Peyer's patch (tissue), 4 donors: Measurements from ENCODE around the gene ULK1. TPM values are rescaled to one million over a fixed set of nuclear protein-coding genes. Genes with fewer than 3 reads are reported as not detected.
A peak's percentile ranks its signal among the peaks of the same experiment; 100 is the strongest.

Experiments used
- DNase-seq, 3 donors: peaks; one replicate each; pipeline ENCODE4 v3.0.0-alpha.2; 2017 to 2019
- H3K27ac ChIP-seq, 4 donors: fragments of 200-600 bp; sonication (generic); one replicate each; pipeline ENCODE4 v1.5.1; 2016 to 2019
- H3K27me3 ChIP-seq, 2 donors: fragments of 200-600 bp; sonication (generic); one replicate each; pipeline ENCODE4 v1.5.1; 2019
- H3K36me3 ChIP-seq, 3 donors: fragments of 200-600 bp; sonication (generic); one replicate each; pipeline ENCODE4 v1.5.1; 2016 to 2019
- H3K4me1 ChIP-seq, 4 donors: fragments of 200-600 bp; sonication (generic); one replicate each; pipeline ENCODE4 v1.5.1; 2016 to 2019
- H3K4me3 ChIP-seq, 4 donors: fragments of 200-600 bp; sonication (generic); 1 replicate in 3 of 4; 2 replicates in 1 of 4; pipeline ENCODE4 v1.5.1; 2016 to 2019; ENCODE audit warnings: mild to moderate bottlenecking in 1 of 4
- H3K9me3 ChIP-seq, 4 donors: fragments of 200-600 bp; sonication (generic); one replicate each; pipeline ENCODE4 v1.5.1; 2016 to 2019; ENCODE audit warnings: mild to moderate bottlenecking in 1 of 4
- POLR2A ChIP-seq, 2 donors: fragments of 450-650 bp; IDR thresholded peaks; one replicate each; pipeline ENCODE4 v1.5.1; 2017; ENCODE audit warnings: antibody characterized with exemption in 2 of 2, mild to moderate bottlenecking in 2 of 2, moderate library complexity in 2 of 2
- total RNA-seq, 4 donors: library from RNA; depleted of rRNA; stranded (reverse); fragments of >200 nt; gene quantifications; one replicate each; pipeline ENCODE4 v1.1.0, GENCODE V29; 2016
- TF ChIP-seq, protein P1 (sequence below), 6 experiments: fragments of 450-650 bp in 4 of 6; fragments of 200-600 bp in 2 of 6; sonication (generic) in 1 of 6; IDR thresholded peaks; one replicate each; pipeline ENCODE4 v1.5.1; 2017 to 2019; ENCODE audit warnings: antibody characterized with exemption in 6 of 6, mild to moderate bottlenecking in 3 of 6, moderate library complexity in 1 of 6

ULK1 gene
- total RNA-seq, 4 donors from 2014 or later, result 25.2 to 54.1 (median 38.8) TPM

GRCh38 chr12:131919051-131919347 lies 24.6 kb downstream of the ULK1 start:
- Histone ChIP-seq H3K4me1 (no peaks in the 10 kb centered on the region), H3K27me3 (no peaks in the 10 kb centered on the region), H3K4me3 (no peak overlapping the region), H3K27ac (no peak overlapping the region), H3K36me3 (peaks cover 0 to 69% (median 0%) of the 10 kb centered on the region in 3 donors), H3K9me3 (no peaks in the 10 kb centered on the region)
- DNase-seq, result no peak
- TF ChIP-seq, protein P1, sequence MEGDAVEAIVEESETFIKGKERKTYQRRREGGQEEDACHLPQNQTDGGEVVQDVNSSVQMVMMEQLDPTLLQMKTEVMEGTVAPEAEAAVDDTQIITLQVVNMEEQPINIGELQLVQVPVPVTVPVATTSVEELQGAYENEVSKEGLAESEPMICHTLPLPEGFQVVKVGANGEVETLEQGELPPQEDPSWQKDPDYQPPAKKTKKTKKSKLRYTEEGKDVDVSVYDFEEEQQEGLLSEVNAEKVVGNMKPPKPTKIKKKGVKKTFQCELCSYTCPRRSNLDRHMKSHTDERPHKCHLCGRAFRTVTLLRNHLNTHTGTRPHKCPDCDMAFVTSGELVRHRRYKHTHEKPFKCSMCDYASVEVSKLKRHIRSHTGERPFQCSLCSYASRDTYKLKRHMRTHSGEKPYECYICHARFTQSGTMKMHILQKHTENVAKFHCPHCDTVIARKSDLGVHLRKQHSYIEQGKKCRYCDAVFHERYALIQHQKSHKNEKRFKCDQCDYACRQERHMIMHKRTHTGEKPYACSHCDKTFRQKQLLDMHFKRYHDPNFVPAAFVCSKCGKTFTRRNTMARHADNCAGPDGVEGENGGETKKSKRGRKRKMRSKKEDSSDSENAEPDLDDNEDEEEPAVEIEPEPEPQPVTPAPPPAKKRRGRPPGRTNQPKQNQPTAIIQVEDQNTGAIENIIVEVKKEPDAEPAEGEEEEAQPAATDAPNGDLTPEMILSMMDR (IDR thresholded peaks at IDR 0.05), result no peak
- TF ChIP-seq POLR2A (IDR thresholded peaks at IDR 0.05), result no peak

GRCh38 chr12:131919366-131920156 lies 25.1 kb downstream of the ULK1 start:
- Histone ChIP-seq H3K9me3 (no peaks in the 10 kb centered on the region), H3K4me3 (no peak overlapping the region), H3K36me3 (peaks cover 0 to 64% (median 0%) of the 10 kb centered on the region in 3 donors), H3K4me1 (no peaks in the 10 kb centered on the region), H3K27ac (no peak overlapping the region), H3K27me3 (no peaks in the 10 kb centered on the region)
- TF ChIP-seq POLR2A (IDR thresholded peaks at IDR 0.05), result no peak
- TF ChIP-seq, protein P1 (IDR thresholded peaks at IDR 0.05), result no peak
- DNase-seq, result no peak

GRCh38 chr12:131920157-131920508 lies 25.7 kb downstream of the ULK1 start:
- Histone ChIP-seq H3K4me3 (no peak overlapping the region), H3K9me3 (no peaks in the 10 kb centered on the region), H3K36me3 (peaks cover 0 to 58% (median 0%) of the 10 kb centered on the region in 3 donors), H3K4me1 (no peaks in the 10 kb centered on the region), H3K27ac (no peak overlapping the region), H3K27me3 (no peaks in the 10 kb centered on the region)
- TF ChIP-seq, protein P1 (IDR thresholded peaks at IDR 0.05), result no peak
- TF ChIP-seq POLR2A (IDR thresholded peaks at IDR 0.05), result no peak
- DNase-seq, result no peak

DNA sequence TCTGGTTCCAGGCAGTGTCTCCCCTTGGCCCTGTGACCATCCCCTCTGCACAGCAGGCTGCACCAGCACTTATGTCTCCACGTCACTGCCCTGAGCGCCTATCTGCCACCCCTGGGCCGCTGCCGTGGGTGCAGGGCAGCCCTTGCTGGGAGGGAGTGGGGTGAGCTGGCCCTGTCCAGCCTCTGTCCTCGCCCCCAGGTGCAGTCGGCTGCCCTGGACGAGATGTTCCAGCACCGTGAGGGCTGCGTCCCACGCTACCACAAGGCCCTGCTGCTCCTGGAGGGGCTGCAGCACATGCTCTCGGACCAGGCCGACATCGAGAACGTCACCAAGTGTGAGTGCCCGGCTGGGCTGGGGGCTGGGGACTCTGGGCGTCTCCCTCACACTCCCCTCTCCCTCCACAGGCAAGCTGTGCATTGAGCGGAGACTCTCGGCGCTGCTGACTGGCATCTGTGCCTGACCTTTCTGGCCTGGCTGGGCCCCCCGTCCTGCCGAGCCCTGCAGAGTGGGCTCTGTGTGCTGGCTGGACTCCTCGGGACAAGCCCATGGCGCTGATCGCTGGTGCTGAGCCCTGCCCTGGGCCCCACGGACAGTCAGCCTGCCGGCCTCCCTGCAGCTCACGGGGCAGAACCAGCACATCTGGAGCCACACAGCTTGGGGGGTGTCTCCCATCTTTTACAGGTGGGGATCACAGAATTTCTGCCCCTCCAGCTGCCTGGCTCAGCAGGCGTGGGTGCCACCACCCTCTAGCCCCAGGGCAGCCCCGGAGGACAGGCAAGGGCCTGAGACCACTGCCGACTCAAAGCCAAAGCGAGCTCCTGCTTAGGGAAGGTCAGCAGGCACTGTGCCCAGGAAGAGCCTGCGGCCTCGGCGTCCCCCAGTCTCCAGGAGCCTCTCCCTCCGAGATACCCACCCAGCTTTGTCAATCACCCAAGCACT lies 26.7 kb downstream of the ULK1 start:
- Histone ChIP-seq H3K27ac (no peak overlapping the region), H3K36me3 (peaks cover 0 to 48% (median 0%) of the 10 kb centered on the region in 3 donors), H3K9me3 (no peaks in the 10 kb centered on the region), H3K4me3 (no peak overlapping the region), H3K4me1 (no peaks in the 10 kb centered on the region), H3K27me3 (no peaks in the 10 kb centered on the region)
- TF ChIP-seq, protein P1 (IDR thresholded peaks at IDR 0.05), result no peak
- no peak for TF ChIP-seq POLR2A (IDR thresholded peaks at IDR 0.05)
- DNase-seq, result no peak

DNA sequence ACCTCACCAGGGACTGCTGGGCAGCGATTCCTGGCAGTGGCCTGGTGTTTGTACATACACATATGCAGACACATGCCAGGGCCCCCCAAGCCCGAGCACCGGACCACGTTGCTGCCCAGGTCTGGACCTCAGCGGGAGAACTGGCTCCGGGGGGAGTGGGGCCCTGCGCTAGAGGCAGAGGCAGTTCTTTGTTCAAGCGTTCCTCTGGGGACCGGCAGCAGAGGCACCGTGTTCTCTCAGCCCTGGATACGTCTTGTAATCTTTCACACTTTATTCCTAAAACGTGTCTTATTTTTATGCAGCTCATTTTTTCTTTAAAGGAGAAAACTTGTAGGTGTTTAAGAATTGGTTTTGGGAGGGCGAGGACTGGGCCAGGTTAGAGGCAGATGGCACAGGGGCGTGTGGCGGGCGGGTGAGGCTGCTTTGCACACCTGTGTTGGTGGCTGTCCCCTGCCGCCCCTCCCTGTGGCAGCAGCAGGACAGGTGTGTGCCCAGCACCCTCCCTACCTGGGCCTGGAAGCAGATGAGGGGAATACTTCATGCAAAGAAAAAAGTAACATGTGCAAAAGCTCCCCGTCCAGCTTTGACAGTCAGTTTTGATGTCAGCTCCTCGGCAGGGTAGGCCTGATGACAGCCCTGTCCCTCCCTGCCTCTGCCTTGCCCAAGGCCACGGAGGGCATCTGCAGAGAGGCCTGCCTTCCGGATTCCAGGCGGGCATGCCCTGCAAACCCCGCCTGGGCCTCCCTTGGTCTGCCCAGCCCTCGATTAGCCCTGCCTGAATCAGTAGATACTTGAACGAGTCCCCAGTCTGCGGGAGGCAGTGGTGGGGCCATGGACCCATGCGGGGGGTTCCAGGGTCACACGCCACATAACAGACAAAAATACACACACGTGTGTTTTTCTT lies 27.7 kb downstream of the ULK1 start:
- Histone ChIP-seq H3K9me3 (no peaks in the 10 kb centered on the region), H3K27me3 (no peaks in the 10 kb centered on the region), H3K27ac (peak overlapping the region in 1 of 4 donors; percentile 71), H3K4me3 (no peak overlapping the region), H3K4me1 (no peaks in the 10 kb centered on the region), H3K36me3 (peaks cover 0 to 40% (median 0%) of the 10 kb centered on the region in 3 donors)
- TF ChIP-seq, protein P1 (IDR thresholded peaks at IDR 0.05), result no peak
- no peak for DNase-seq
